ENCODE measurements around the gene CXCL3.

GRCh38 chr4:74038086-74038424 lies 434 bp downstream of the CXCL3 start:
- no peak for TF ChIP-seq EZH2 (IDR thresholded peaks at IDR 0.05; ENCODE audit: low read length)
- TF ChIP-seq CTCF (optimal IDR thresholded peaks at IDR 0.05 in 1 of 3, IDR thresholded peaks at IDR 0.05 in 1 of 3, conservative IDR thresholded peaks at IDR 0.05 in 1 of 3; ENCODE audit: extremely low read depth in 1 of 3, insufficient read depth in 2 of 3, low read length in 3 of 3): peak in 1 of 3 experiments; percentile 3

Measured in keratinocyte (primary cell).